NCI-H2196 (cell line): Measurements from ENCODE around the gene BRCA2.

Source experiments
- DNase-seq: peaks from one replicate; lab custom pipeline; 2025; ENCODE audit not compliant: unreplicated experiment; lab: John Stamatoyannopoulos, UW

The BRCA2 gene

DNA sequence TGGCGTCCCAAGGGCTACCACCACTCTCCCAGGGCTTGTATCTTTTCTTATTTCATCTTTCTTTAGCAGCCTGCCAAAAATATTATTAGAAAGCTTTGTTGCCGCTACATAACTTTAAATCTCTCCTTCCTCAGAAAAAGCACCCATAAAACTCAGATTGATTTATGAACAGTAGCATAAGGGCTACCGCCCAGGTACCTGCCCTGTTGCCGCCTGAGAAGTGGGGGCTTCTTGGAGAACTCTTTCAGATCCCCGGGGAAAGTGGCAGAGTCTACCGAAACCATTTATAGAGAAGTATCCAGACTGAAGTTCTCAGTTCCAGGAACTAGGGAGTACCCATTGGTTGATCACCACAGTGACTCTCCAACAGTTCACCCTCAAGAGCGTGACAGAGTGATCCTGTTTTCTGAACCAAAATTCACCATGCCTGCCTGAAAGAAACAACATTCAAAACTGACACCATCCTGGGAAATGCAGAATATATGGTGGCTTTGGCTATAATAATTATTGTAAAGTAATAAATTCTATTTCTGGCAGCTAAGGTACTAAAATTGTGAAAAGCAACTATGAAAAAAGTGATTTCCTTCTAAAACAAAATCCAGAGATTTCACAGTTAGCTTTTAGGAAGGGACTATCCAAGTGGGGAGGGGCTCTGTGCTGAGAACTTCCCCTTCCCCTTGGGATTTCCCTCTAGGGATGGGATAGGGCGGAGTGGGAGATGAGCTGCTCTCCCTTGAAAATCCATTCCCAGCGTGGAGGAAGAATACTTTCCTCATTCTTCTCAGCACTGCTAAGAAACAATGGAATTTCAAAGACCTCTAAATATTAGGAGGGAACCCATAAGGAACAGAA, 113.5 kb downstream of the BRCA2 start:
- DNase-seq, result no peak

DNA sequence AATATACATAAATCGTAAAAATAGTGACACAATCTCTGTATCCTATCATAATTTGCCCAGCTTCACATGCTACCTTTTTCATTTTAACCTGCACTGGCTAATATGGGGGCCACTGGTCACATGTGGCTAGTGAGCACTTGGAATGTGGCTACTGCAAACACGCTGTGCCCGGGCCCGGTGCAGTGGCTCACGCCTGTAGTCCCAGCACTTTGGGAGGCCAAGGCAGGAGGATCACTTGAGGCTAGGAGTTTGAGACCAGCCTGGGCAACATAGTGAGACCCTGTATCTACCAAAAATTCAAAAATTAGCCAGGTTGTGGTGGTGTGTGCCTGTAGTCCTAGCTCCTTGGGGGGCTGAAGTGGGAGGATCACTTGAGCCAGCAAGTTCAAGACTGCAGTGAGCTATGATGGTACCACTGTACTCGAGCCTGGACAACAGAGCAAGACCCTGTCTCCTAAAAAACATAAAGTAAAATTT, 114.2 kb downstream of the BRCA2 start:
- DNase-seq, result no peak

DNA sequence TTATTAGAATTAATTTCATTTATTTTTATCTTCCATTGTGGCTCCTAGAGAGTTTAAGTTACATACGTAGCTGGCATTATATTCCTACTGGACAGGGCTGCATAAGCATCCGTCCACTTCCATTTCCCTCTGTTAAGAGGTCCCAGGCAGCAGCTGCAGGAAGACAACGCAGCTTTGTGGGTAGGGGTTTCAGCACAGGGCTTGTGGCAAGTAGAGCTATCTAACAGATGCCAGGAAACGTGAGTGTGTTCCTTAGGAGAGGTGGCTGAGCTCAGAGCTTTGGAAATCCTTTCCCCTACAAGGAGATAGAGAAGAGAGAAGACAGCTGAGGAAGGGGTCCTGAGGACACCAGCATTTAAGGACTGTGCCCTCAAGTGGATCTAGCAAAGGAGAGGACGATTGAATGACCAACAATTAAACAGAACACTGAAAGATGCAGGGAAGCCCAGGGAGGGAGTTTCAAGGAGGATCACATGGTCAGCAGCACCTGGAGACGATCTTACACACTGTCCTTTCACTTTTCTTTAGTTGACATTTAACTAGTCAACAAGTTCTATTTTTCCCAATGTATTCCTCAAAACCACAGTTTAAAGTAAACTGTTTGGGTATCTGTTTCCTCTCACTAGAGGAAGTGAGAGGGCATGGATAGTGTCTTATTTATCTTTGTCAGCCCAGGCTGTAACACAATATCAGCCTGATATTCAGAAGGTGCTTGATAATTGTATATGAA, 114.9 kb downstream of the BRCA2 start:
- no peak for DNase-seq

DNA sequence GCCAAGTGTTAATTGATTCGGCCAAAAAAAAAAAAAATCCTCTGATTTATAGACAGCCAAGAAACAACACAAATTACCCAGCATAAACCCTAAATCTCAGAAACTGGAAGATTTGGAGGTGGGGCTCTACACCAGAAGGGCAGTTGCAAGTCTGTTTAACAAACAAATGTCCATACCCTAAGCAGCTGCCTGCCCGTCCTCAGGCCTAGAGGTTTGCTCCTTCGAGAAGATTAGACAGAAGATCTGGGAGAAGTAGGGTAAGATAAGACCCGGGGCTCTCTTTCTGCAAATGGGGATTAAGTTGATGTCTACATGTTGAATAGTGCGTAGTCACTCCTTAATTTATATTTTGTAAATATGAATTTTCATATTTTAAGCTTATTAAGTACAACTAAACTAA, 116.1 kb downstream of the BRCA2 start:
- no peak for DNase-seq

DNA sequence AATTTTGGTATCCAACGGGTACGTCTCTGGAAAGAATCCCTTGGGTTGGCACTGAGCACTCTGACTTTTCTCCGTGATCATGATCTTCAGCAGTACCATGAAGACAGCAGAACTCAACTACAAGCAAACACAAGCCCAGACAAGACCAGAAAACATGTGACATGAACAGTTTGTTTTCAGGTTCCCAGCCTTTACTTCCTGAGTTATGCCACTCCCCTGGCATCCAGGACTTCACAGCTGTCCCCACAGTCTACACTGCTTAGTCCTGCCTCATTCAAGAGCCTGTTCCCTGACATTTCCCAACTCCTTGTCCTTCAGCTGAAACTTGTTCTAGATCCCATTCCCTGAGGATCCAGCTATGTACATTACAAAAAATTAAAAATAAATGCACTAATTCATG, 117.5 kb downstream of the BRCA2 start:
- DNase-seq, result no peak

GRCh38 chr13:32438871-32439270, 123.6 kb downstream of the BRCA2 start:
- no peak for DNase-seq

- no peak for DNase-seq
Measured at GRCh38 chr13:32443111-32443510, 127.8 kb downstream of the BRCA2 start.

- no peak for DNase-seq
Measured at GRCh38 chr13:32445461-32445860, 130.2 kb downstream of the BRCA2 start.

GRCh38 chr13:32446220-32446619, 130.9 kb downstream of the BRCA2 start:
- no peak for DNase-seq

- no peak for DNase-seq
Measured at GRCh38 chr13:32446773-32447465, 131.6 kb downstream of the BRCA2 start.

DNA sequence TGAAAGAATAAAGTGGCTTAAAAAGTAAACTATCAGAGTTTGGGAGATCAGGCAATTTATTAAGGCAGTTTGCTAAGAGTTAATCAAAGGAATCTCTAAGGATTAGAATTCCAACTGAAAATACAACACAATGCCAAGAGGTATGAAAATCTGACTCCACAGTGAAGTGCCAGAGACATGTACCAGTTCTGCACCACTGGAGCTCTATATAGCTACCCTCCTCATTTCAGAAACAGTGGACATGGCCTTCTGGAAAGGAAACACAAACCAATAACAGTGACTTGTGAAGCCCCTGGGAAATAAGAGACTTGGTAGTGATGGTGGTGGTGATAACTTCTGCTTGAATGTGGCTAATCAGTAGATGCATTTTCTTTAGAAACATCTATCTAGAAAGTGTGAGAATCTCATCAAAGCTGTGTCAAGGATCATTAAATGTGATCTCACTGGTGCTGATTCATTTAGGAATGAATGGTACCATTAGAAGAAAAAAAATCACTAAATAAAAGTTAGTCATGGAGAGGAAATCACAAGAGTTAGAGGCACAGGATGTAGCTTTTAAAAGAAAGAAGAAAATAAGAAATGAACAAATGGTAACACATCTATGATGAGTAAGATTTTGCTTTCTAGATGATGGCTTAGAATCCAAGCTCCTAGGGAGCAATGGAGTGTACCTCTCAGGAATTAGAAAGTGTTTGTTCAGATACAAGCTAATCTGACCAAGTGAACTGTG, 132.8 kb downstream of the BRCA2 start:
- DNase-seq, result no peak

DNA sequence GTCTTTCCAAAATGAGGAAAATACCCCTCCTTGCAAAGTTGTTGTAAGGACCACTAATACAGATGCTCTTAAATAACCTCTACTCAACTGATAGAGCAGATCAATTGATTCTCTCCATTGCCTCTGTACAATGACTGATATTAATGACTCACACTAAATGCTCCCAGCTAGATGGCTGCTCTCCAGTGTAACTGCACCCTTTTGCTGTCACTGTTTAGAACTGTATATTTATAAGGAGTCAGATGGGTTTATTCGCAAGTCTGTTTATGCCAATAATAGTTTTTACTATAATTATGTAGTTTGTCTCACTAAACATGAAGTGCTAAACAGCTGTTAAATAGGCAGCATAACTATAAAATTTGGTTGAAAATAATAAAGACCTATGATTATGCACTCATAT, 133.7 kb downstream of the BRCA2 start:
- no peak for DNase-seq
